ENCODE results near the gene HINT1.

Gene HINT1

GRCh38 chr5:131109540-131110255 lies 55.4 kb downstream of the HINT1 start:
- DNase-seq (ENCODE audit: low read depth in 3 of 3): peak in 1 of 3 experiments; percentile 18
